GM21526 (cell line): ENCODE measurements around the gene ATAD1.
A peak's percentile ranks its signal among the peaks of the same experiment; 100 is the strongest.
"Not testable (repeated sequence)": the region's sequence is repeated elsewhere in the genome, so short reads cannot be mapped to it uniquely, and the experiment has no call there.

Experiments used
- ATAC-seq: cut with Tn5 transposase; IDR thresholded peaks from one replicate; pipeline ENCODE4 v1.9.1; 2021; ENCODE audit warnings: moderate library complexity; ENCODE audit not compliant: unreplicated experiment, low FRiP score

ATAD1 gene, protein sequence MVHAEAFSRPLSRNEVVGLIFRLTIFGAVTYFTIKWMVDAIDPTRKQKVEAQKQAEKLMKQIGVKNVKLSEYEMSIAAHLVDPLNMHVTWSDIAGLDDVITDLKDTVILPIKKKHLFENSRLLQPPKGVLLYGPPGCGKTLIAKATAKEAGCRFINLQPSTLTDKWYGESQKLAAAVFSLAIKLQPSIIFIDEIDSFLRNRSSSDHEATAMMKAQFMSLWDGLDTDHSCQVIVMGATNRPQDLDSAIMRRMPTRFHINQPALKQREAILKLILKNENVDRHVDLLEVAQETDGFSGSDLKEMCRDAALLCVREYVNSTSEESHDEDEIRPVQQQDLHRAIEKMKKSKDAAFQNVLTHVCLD

DNA sequence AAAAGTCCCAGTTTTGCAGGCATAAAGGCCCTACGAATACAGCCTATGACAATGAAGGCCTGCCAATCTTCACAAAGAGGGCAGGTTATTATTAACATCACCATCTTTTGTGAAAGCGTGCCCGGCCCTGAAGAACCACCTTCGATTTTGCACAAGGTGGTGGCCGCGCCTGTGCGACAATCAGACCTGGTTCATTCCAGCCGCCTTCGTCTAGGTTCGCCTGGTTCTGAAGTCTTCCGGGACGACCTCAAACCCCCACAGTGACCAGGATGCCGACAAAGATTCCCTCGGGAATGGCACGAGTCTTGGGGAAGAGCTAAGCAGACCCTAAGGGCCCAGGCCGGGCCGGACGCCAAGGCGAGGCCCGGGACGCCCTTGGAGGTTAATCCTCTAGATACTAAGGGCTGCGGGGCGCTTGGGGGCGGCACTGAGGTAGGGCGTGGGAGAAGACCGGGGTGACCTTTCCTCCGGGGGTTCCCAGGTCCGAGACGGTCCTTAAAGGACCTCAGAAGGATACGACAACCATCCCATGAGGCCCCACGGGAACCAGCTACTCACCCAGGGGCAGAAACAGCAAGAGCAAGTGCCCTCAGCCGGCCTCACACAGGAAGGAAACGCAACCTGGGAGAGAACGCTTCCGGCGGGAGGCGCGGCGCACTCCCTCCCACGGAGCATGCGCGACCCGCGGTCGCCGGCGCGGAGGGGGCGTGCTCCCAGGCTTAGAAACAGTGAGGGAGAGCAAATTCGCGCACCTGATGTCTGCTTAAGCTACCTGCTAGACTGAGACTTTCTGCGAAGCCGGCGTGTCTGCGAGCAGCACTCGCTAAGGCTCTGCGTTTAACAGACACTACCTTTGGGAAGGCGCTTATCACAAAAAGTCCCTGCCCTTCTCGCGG, at the start of gene ATAD1:
ATAD1 (minus strand) TSS at position 618 of the 896 bp plus-strand sequence. CDS start 3,627 bp downstream, outside the sequence.
- peak; percentile 73 for ATAC-seq

DNA sequence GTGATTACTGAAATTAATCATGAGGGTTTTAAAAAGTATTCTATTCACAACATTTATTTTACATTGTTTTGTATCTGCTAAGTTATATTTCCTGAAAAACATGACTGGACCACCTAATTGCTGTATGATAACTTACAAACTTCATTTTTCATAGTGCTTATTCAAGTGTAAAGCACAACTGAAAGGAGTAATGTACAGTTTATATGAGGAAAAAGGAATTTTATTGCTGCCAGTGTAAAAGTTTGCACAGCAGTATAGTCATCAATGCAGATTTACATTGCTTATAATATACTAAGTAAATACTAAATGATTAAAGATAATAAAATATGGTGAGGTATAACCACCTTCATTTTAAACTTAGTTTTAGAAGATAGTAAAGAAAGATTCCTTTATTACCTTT, 49.4 kb upstream of the ATAD1 start:
- ATAC-seq = no peak

DNA sequence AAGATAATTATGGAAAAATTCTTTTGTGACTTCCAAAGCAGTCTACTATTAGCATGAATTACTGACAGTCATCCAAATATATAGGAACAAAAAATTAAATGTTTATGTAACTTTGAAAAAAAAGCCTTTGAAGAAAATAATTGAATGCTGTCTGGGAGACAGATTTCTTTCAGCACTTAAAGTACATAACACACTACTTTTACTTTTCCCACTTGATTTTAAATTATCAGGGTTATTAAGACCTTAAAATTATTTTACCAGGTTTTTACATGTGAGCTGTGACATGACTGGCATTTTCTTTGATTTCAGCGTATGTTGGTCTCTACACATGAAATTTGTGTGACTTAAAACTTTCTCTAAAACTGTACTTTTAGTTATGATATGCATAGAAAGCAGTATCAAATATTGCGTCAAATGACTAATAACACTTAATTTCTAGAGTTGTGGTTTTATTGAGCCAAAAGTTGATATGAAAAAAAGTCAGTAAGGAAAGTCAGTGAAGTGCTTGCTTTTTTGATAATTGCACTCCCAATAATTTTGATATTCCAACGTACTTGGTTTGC, 48.5 kb upstream of the ATAD1 start:
- ATAC-seq = no peak

DNA sequence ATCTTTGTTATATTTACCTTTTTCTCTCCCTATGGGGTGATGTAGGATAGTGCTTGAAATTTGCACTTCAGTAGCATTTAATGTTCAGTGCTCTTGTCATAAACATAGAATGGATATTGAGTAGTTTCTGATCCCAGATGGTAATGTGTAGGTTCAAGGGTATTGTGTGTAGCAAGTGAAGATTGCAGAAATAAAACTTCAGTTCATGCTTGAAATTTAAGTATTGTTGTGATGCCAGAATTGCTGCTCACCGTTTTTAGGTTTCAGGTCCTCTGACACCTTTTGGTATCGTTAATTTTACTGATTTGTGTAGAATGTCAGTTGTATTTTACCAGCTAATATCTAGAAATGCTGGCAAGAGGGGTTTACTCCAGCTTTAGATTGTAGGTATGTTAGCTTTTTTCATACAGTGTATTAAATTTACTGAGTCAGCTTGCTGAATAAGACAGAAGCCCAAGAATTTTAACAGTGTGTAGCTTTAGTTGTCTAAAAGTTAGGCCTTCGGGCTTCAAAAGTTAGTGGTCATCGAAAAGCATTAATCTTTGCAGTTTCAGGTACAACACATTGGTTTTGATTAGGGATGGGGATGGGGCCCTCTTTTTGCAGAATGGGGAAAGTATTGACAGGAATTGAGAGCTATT, 47.3 kb upstream of the ATAD1 start:
- ATAC-seq = no peak

DNA sequence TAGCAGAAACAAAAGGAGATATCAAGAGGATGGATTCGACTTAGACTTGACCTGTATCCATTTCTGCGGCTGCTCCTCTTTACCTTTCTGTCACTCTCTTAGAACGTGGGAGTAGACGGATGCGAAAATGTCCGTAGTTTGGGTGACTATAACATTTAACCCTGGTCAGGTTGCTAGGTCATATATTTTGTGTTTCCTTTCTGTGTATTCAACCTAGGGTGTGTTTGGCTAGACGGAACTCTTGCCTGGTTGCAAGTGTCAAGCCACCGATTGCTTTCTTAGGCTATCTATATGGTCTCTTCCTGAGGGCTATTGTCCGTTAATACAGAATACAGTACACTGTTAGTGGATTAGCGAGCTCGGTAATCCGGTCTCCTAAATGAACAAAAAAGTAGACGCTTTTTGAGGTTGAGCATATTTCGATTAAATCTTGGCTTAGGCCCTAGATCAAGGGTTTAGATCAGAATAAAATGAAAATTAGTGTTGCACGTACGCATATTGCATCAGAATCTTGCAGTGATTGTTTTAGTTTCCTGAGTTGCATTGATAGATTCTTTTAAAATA, 46.6 kb upstream of the ATAD1 start:
- no peak for ATAC-seq

DNA sequence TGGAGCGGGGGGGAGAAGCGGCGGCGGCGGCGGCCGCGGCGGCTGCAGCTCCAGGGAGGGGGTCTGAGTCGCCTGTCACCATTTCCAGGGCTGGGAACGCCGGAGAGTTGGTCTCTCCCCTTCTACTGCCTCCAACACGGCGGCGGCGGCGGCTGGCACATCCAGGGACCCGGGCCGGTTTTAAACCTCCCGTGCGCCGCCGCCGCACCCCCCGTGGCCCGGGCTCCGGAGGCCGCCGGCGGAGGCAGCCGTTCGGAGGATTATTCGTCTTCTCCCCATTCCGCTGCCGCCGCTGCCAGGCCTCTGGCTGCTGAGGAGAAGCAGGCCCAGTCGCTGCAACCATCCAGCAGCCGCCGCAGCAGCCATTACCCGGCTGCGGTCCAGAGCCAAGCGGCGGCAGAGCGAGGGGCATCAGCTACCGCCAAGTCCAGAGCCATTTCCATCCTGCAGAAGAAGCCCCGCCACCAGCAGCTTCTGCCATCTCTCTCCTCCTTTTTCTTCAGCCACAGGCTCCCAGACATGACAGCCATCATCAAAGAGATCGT, 46.0 kb upstream of the ATAD1 start:
- ATAC-seq = not testable (repeated sequence)

DNA sequence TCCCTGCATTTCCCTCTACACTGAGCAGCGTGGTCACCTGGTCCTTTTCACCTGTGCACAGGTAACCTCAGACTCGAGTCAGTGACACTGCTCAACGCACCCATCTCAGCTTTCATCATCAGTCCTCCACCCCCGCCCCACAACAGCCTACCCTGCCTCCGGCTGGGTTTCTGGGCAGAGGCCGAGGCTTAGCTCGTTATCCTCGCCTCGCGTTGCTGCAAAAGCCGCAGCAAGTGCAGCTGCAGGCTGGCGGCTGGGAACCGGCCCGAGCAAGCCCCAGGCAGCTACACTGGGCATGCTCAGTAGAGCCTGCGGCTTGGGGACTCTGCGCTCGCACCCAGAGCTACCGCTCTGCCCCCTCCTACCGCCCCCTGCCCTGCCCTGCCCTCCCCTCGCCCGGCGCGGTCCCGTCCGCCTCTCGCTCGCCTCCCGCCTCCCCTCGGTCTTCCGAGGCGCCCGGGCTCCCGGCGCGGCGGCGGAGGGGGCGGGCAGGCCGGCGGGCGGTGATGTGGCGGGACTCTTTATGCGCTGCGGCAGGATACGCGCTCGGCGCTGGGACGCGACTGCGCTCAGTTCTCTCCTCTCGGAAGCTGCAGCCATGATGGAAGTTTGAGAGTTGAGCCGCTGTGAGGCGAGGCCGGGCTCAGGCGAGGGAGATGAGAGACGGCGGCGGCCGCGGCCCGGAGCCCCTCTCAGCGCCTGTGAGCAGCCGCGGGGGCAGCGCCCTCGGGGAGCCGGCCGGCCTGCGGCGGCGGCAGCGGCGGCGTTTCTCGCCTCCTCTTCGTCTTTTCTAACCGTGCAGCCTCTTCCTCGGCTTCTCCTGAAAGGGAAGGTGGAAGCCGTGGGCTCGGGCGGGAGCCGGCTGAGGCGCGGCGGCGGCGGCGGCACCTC, 45.3 kb upstream of the ATAD1 start, which contains the start of the genes KLLN and PTEN:
KLLN (minus strand) TSS at position 481 of the 891 bp plus-strand sequence. CDS start 1,046 bp downstream, outside the sequence.
PTEN (plus strand) TSS at position 573 of the 891 bp plus-strand sequence. CDS start 845 bp downstream, outside the sequence.
- ATAC-seq = peak; percentile 31

DNA sequence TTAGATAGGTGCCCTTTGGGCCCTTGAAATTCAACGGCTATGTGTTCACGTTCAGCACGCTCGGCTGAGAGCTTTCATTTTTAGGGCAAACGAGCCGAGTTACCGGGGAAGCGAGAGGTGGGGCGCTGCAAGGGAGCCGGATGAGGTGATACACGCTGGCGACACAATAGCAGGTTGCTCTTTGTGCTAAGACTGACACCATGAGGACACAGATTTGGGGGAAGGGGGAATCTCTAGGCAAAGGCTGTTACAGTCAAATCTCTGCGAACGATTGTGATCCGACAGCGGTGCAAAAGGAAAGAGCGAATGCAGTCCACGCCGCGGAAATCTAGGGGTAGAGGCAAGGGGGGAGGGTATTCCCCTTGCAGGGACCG, 44.6 kb upstream of the ATAD1 start:
- ATAC-seq = peak; percentile 7

DNA sequence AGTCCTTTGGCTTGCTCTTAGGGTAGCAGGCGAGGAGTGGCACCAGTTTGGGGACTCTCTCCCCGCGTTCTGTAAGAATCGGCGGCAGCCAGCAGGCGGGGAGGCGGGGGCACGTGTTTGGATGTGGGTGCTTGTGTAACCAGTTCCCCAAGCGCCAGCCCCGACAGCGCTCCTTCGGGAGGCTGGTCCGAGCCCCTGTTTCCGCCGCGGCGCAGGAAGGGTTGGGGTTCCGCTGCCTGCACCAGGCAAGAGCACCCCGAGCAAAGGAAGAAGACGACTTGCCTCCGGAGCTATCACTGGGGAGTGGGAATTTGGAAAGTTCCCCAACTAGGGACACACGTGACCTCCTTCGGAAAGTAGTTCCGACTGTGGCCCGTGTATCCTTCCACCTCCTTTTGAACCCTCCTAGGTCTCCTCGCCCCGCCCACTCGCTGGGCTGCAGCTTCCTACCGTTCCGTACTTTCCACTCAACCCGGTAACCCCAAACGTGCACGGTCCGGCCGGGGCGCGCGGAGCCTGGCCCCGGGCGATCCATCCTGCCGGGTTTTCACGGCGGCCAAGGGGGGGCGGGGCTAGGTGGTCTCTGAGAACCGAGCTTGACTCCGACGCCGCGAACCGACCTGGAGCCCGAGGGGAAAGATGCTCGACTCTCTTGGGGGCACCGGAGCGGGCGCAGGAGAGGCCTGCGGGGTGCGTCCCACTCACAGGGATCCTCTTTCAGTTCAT, 44.1 kb upstream of the ATAD1 start:
- ATAC-seq = peak; percentile 50

DNA sequence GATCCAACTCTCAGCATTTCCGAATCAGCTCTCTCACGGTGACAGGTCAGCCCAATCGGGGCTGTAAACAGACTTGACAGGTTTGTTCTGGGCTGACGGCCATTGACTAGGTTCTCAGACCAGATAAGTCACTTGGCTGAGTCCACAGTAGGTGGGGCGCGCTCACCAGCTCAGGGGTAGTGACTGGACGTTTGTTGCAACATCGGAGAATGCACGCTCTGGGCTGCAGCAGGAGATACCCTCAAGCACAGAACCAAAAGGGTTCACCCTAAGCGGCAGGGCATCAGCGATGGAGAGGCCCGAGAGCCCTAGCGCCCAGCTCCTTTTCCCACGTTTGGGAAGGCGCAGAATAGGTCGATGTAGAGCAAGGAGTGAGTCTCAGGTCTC, 43.5 kb upstream of the ATAD1 start:
- ATAC-seq = peak; percentile 16

DNA sequence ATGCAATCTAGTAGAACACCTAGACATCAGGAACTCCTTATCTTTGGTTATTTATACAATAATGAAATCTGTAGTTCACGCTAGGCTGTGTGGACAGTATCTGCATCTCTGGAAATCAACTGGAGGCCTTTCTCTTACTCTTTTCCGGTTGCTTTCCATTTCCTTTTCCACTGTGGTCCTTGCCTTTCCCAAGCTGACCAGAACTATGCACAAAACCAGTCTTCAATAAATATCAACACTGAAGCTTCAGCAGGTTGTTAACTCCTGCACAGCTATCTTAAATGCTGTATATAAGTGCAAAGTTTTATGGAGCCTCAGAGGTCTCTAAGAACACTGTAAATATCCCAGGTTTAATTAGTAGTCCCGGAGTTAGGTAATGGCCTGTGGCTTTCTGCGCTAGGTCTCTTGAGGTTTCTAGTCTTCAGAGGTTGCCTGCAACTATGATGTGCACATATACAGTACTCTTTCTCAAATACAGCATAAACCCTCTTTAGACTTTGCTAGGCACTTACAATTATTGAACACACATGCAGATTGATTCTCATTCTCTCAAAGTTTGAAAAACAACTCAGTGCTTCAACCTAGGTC, 42.9 kb upstream of the ATAD1 start:
- ATAC-seq = no peak

DNA sequence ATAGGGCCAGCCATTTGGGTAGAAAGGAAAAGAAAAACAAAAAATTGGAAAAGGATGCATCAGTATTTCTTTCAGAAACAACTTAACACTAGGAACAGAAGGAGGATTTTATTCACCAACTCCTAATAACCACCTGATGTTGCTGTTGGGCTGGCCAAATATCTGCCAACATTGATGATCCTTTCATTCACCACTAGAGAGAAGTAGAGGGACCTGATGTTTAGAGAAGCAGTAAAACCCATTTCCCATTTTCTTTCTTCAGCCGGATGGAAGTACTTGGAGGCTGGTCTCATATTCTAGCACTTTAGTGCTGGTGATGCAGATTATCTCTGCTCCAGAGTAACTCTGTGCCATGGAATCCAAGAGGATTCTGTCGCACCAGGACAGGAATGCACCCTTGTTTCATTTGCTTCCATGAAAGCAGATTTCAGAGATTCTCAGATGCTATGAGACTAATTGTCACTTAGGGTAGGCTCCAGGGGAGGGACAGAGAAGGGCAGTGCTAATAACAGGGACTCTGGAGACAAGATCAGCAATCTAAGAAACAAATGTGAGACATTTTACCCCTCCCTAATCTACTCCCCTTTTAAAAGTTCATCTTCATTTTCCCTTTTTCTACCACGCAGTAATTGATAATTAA, 42.2 kb upstream of the ATAD1 start:
- ATAC-seq = no peak

DNA sequence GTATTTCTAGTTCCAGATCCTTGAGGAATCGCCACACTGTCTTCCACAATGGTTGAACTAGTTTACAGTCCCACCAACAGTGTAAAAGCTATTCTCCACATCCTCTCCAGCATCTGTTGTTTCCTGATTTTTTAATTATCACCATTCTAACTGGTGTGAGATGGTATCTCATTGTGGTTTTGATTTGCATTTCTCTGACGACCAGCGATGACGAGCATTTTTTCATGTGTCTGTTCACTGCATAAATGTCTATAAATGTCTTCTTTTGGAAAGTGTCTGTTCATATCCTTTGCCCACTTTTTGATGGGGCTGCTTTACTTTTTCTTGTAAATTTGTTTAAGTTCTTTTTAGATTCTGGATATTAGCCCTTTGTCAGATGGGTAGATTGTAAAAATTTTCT, 37.6 kb upstream of the ATAD1 start:
- not testable (repeated sequence) for ATAC-seq

DNA sequence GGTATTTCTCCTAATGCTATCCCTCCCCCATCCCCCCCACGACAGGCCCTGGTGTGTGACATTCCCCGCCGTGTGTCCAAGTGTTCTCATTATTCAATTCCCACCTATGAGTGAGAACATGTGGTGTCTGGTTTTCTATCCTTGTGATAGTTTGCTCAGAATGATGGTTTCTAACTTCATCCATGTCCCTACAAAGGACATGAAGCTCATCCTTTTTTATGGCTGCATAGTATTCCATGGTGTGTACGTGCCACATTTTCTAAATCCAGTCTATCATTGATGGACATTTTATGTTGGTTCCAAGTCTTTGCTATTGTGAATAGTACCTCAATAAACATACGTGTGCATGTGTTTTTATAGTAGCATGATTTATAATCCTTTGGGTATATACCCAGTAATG, 37.2 kb upstream of the ATAD1 start:
- not testable (repeated sequence) for ATAC-seq

DNA sequence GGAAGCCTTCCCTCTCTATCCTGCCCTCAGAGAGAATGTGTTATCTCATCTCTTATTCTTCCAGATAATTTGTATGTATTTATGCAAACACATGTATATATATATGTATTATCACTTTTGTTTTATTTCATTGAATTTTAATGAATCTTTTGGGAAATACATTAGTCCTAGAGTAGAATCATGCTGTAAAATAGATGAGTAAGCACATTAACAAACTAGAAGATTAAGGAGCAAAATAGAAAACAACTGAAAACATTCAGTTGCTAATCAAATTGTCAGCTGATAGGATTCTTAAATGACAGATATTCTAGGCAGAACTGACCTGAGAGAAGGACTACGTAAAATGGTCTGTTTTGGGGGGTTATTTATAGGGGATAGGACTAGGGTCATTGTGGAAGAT, 34.1 kb upstream of the ATAD1 start:
- no peak for ATAC-seq

DNA sequence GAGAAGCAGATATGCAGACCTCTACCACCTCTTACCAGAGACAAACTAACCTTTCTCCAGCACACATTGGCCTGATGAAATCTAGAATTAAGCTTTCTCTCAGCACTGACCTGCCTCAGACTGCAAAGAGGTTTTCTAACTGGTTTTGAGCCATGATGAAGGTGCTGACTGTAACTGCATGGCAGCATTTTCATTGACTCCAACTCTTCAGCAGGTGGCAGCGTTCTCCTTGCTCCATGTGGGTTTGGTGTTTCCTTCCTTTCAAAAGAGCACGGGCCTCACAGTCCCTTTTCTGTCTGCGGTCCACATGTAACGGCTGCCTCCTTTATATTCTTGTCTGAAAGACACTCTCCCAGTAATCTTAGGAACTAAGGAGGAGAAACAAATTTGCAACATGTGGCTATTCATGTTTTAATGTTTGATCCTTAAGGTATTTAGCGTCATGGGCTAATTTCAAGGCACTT, 32.7 kb upstream of the ATAD1 start:
- ATAC-seq = no peak

DNA sequence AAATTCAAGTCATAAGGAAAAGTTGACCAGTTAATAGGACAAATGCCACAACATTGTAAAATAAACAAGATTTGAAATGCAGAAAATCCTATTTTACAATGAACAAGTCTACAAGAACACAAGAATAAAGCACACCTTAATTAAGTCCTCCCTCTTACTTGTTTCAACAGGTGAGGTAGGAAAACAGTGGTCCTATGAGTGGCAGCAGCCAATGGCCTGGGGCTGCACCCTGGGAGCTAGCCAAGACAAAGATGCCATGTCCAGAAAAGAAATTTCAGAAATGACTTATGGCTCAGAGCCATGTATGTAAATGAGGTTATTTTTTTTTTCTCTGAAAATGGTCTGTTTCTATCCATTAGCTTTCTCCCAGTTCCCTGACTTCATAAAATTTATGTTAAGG, 31.0 kb upstream of the ATAD1 start:
- ATAC-seq = no peak
